Middle frontal gyrus (tissue), 1 donor: ENCODE data around the gene NTM.
A peak's percentile ranks its signal among the peaks of the same experiment; 100 is the strongest.
"Not testable (repeated sequence)": the region's sequence is repeated elsewhere in the genome, so short reads cannot be mapped to it uniquely, and the experiment has no call there.

ENCODE experiments used
- DNase-seq: peaks from one replicate; pipeline ENCODE4 v3.0.0-alpha.2; 2015; ENCODE audit warnings: low spot score; ENCODE audit errors: extremely low spot score

The NTM gene

GRCh38 chr11:132058211-132058772 lies 687.9 kb downstream of the NTM start:
- peak; percentile 39 for DNase-seq

- DNase-seq: no peak
Measured at GRCh38 chr11:132060567-132060966, 690.2 kb downstream of the NTM start.

- no peak for DNase-seq
Measured at GRCh38 chr11:132062031-132062430, 691.6 kb downstream of the NTM start.

- no peak for DNase-seq
Measured at GRCh38 chr11:132062541-132062940, 692.1 kb downstream of the NTM start.

GRCh38 chr11:132064987-132065620 lies 694.7 kb downstream of the NTM start:
- DNase-seq: no peak

- no peak for DNase-seq
Measured at GRCh38 chr11:132068556-132068955, 698.1 kb downstream of the NTM start.

- DNase-seq: not testable (repeated sequence)
Measured at GRCh38 chr11:132069593-132069992, 699.2 kb downstream of the NTM start.

GRCh38 chr11:132070907-132071306 lies 700.5 kb downstream of the NTM start:
- not testable (repeated sequence) for DNase-seq

GRCh38 chr11:132072044-132072857 lies 701.8 kb downstream of the NTM start:
- no peak for DNase-seq

GRCh38 chr11:132072858-132073211 lies 702.4 kb downstream of the NTM start:
- DNase-seq: no peak

GRCh38 chr11:132073787-132074186 lies 703.4 kb downstream of the NTM start:
- DNase-seq: no peak

- DNase-seq: no peak
Measured at GRCh38 chr11:132075447-132075846, 705.0 kb downstream of the NTM start.

- DNase-seq: no peak
Measured at GRCh38 chr11:132077416-132077815, 707.0 kb downstream of the NTM start.

GRCh38 chr11:132078264-132079076 lies 708.1 kb downstream of the NTM start:
- no peak for DNase-seq

GRCh38 chr11:132080127-132080526 lies 709.7 kb downstream of the NTM start:
- DNase-seq: no peak

- no peak for DNase-seq
Measured at GRCh38 chr11:132082566-132082965, 712.2 kb downstream of the NTM start.

GRCh38 chr11:132084433-132084832 lies 714.0 kb downstream of the NTM start:
- DNase-seq: no peak

GRCh38 chr11:132087148-132087547 lies 716.7 kb downstream of the NTM start:
- DNase-seq: no peak

GRCh38 chr11:132088551-132088950 lies 718.1 kb downstream of the NTM start:
- DNase-seq: no peak

GRCh38 chr11:132093536-132094259 lies 723.3 kb downstream of the NTM start:
- no peak for DNase-seq

GRCh38 chr11:132094598-132094997 lies 724.2 kb downstream of the NTM start:
- DNase-seq: no peak
